Stimulated activated memory B cell treated with anti-CD40 and anti-IgM and Interleukin-4, amounts not matched to agents 10 μg/mL and 1 μg/mL and 100 μg/mL, for 72 hours (primary cell): ENCODE data around the gene GOLGA8J.
"Not testable (repeated sequence)": the region's sequence is repeated elsewhere in the genome, so short reads cannot be mapped to it uniquely, and the experiment has no call there.

ENCODE experiments used
- ATAC-seq: fragments of 150-1000 bp; cut with Tn5 transposase; 2 replicates; pipeline ENCODE4 v1.10.0; 2021
- H3K27ac Mint-ChIP-seq: one replicate; pipeline ENCODE4 v1.8.0; 2022; ENCODE audit warnings: mild to moderate bottlenecking, mixed read lengths
- H3K27me3 Mint-ChIP-seq: one replicate; pipeline ENCODE4 v1.8.0; 2022; ENCODE audit warnings: mixed read lengths
- H3K36me3 Mint-ChIP-seq: one replicate; pipeline ENCODE4 v1.8.0; 2022; ENCODE audit warnings: mixed read lengths
- H3K4me1 Mint-ChIP-seq: one replicate; pipeline ENCODE4 v1.8.0; 2022; ENCODE audit warnings: mixed read lengths
- H3K4me3 Mint-ChIP-seq: one replicate; pipeline ENCODE4 v1.8.0; 2022; ENCODE audit warnings: mild to moderate bottlenecking, moderate library complexity, mixed read lengths
- H3K9me3 Mint-ChIP-seq: one replicate; pipeline ENCODE4 v1.8.0; 2022; ENCODE audit warnings: mixed read lengths

Gene GOLGA8J

GRCh38 chr15:30059771-30060170, 23.0 kb upstream of the GOLGA8J start:
- no peaks in the 10 kb centered on the region for H3K27me3 Mint-ChIP-seq
- no peak for ATAC-seq
- H3K27ac Mint-ChIP-seq: no peak overlapping the region
- no peaks in the 10 kb centered on the region for H3K4me1 Mint-ChIP-seq
- H3K9me3 Mint-ChIP-seq: peaks cover 10% of the 10 kb centered on the region
- no peak overlapping the region for H3K4me3 Mint-ChIP-seq
- H3K36me3 Mint-ChIP-seq: no peaks in the 10 kb centered on the region

- no peaks in the 10 kb centered on the region for H3K36me3 Mint-ChIP-seq
- no peaks in the 10 kb centered on the region for H3K4me1 Mint-ChIP-seq
- peaks cover 11% of the 10 kb centered on the region for H3K9me3 Mint-ChIP-seq
- no peak for ATAC-seq
- no peak overlapping the region for H3K4me3 Mint-ChIP-seq
- H3K27ac Mint-ChIP-seq: no peak overlapping the region
- no peaks in the 10 kb centered on the region for H3K27me3 Mint-ChIP-seq
Observed at GRCh38 chr15:30062881-30063280, 19.9 kb upstream of the GOLGA8J start.

- ATAC-seq: no peak
- Mint-ChIP-seq H3K36me3 (no peaks in the 10 kb centered on the region), H3K27ac (no peak overlapping the region), H3K9me3 (peaks cover 11% of the 10 kb centered on the region), H3K4me1 (no peaks in the 10 kb centered on the region), H3K4me3 (no peak overlapping the region), H3K27me3 (no peaks in the 10 kb centered on the region)
Observed at GRCh38 chr15:30063835-30064546, 18.8 kb upstream of the GOLGA8J start.

GRCh38 chr15:30065025-30065801, 17.5 kb upstream of the GOLGA8J start:
- H3K4me3 Mint-ChIP-seq: no peak overlapping the region
- H3K4me1 Mint-ChIP-seq: no peaks in the 10 kb centered on the region
- peaks cover 11% of the 10 kb centered on the region for H3K9me3 Mint-ChIP-seq
- H3K27ac Mint-ChIP-seq: no peak overlapping the region
- no peaks in the 10 kb centered on the region for H3K36me3 Mint-ChIP-seq
- no peak for ATAC-seq
- H3K27me3 Mint-ChIP-seq: no peaks in the 10 kb centered on the region

GRCh38 chr15:30068326-30068725, 14.4 kb upstream of the GOLGA8J start:
- no peak for ATAC-seq
- Mint-ChIP-seq H3K36me3 (no peaks in the 10 kb centered on the region), H3K27ac (no peak overlapping the region), H3K4me3 (no peak overlapping the region), H3K4me1 (no peaks in the 10 kb centered on the region), H3K9me3 (peaks cover 11% of the 10 kb centered on the region), H3K27me3 (no peaks in the 10 kb centered on the region)

GRCh38 chr15:30072630-30073029, 10.1 kb upstream of the GOLGA8J start:
- no peak overlapping the region for H3K27ac Mint-ChIP-seq
- no peak overlapping the region for H3K4me3 Mint-ChIP-seq
- H3K9me3 Mint-ChIP-seq: peaks cover 8% of the 10 kb centered on the region
- H3K4me1 Mint-ChIP-seq: no peaks in the 10 kb centered on the region
- no peak for ATAC-seq
- H3K27me3 Mint-ChIP-seq: no peaks in the 10 kb centered on the region
- no peaks in the 10 kb centered on the region for H3K36me3 Mint-ChIP-seq

GRCh38 chr15:30073915-30074314, 8.8 kb upstream of the GOLGA8J start:
- no peak for ATAC-seq
- no peaks in the 10 kb centered on the region for H3K36me3 Mint-ChIP-seq
- H3K4me1 Mint-ChIP-seq: no peaks in the 10 kb centered on the region
- no peaks in the 10 kb centered on the region for H3K27me3 Mint-ChIP-seq
- no peak overlapping the region for H3K27ac Mint-ChIP-seq
- no peak overlapping the region for H3K4me3 Mint-ChIP-seq
- no peaks in the 10 kb centered on the region for H3K9me3 Mint-ChIP-seq

- H3K27me3 Mint-ChIP-seq, H3K9me3 Mint-ChIP-seq, ATAC-seq, H3K4me1 Mint-ChIP-seq, H3K36me3 Mint-ChIP-seq, H3K27ac Mint-ChIP-seq, H3K4me3 Mint-ChIP-seq: not testable (repeated sequence)
Observed at GRCh38 chr15:30080816-30081215, 1.9 kb upstream of the GOLGA8J start.

GRCh38 chr15:30097827-30098226, 15.1 kb downstream of the GOLGA8J start:
- ATAC-seq: peak; percentile 75
- H3K4me1 Mint-ChIP-seq, H3K27me3 Mint-ChIP-seq, H3K36me3 Mint-ChIP-seq, H3K27ac Mint-ChIP-seq, H3K9me3 Mint-ChIP-seq, H3K4me3 Mint-ChIP-seq: not testable (repeated sequence)

- H3K27ac Mint-ChIP-seq, H3K36me3 Mint-ChIP-seq, H3K4me1 Mint-ChIP-seq, H3K9me3 Mint-ChIP-seq, ATAC-seq, H3K27me3 Mint-ChIP-seq, H3K4me3 Mint-ChIP-seq: not testable (repeated sequence)
Observed at GRCh38 chr15:30102890-30103289, 20.1 kb downstream of the GOLGA8J start.

GRCh38 chr15:30103941-30104507, 21.3 kb downstream of the GOLGA8J start:
- H3K4me1 Mint-ChIP-seq, H3K27ac Mint-ChIP-seq, H3K36me3 Mint-ChIP-seq, H3K4me3 Mint-ChIP-seq, H3K9me3 Mint-ChIP-seq, H3K27me3 Mint-ChIP-seq: not testable (repeated sequence)
- peak; percentile 76 for ATAC-seq

GRCh38 chr15:30110591-30110990, 27.8 kb downstream of the GOLGA8J start:
- not testable (repeated sequence) for H3K9me3 Mint-ChIP-seq, H3K27ac Mint-ChIP-seq, H3K27me3 Mint-ChIP-seq, H3K36me3 Mint-ChIP-seq, H3K4me1 Mint-ChIP-seq, ATAC-seq, H3K4me3 Mint-ChIP-seq

- H3K4me3 Mint-ChIP-seq, ATAC-seq, H3K9me3 Mint-ChIP-seq, H3K4me1 Mint-ChIP-seq, H3K27ac Mint-ChIP-seq, H3K27me3 Mint-ChIP-seq, H3K36me3 Mint-ChIP-seq: not testable (repeated sequence)
Observed at GRCh38 chr15:30130066-30130465, 47.3 kb downstream of the GOLGA8J start.

GRCh38 chr15:30134751-30135150, 52.0 kb downstream of the GOLGA8J start, which contains the start of gene GOLGA8T:
Gene GOLGA8T (plus strand): TSS chr15:30135051. CDS start chr15:30135149, 98 bp downstream.
- ATAC-seq, H3K9me3 Mint-ChIP-seq, H3K27me3 Mint-ChIP-seq, H3K36me3 Mint-ChIP-seq, H3K27ac Mint-ChIP-seq, H3K4me3 Mint-ChIP-seq, H3K4me1 Mint-ChIP-seq: not testable (repeated sequence)
